Spleen (tissue), 11 donors: ENCODE results near the gene PTK6. TPM values are rescaled to one million over a fixed set of nuclear protein-coding genes. Genes with fewer than 3 reads are reported as not detected.

ENCODE experiments used
- DNase-seq: peaks from one replicate; pipeline ENCODE4 v3.0.0-alpha.2; 2020
- H3K27ac ChIP-seq, 8 donors: fragments of 200-600 bp; sonication (generic) in 7 of 8; 1 replicate in 4 of 8; 2 replicates in 4 of 8; pipeline versions ENCODE4 v1.5.0 to v1.8.0; 2016 to 2021; ENCODE audit warnings: inconsistent platforms in 4 of 8, mild to moderate bottlenecking in 4 of 8, moderate library complexity in 1 of 8
- H3K27me3 ChIP-seq, 7 donors: fragments of 200-600 bp; sonication (generic) in 6 of 7; replicated peaks in 1 of 7; 1 replicate in 4 of 7; 2 replicates in 3 of 7; pipeline versions ENCODE4 v1.5.0 to v1.8.0; 2016 to 2021; ENCODE audit warnings: inconsistent platforms in 3 of 7, mild to moderate bottlenecking in 1 of 7
- H3K36me3 ChIP-seq, 6 donors: fragments of 200-600 bp; sonication (generic) in 5 of 6; 1 replicate in 4 of 6; 2 replicates in 2 of 6; pipeline versions ENCODE4 v1.5.0 to v1.8.0; 2016 to 2021; ENCODE audit warnings: inconsistent platforms in 2 of 6
- H3K4me1 ChIP-seq, 6 donors: fragments of 200-600 bp; sonication (generic) in 5 of 6; 1 replicate in 3 of 6; 2 replicates in 3 of 6; pipeline versions ENCODE4 v1.5.0 to v1.8.0; 2016 to 2021; ENCODE audit warnings: inconsistent platforms in 3 of 6
- H3K4me3 ChIP-seq, 8 donors: fragments of 200-600 bp; sonication (generic) in 7 of 8; 1 replicate in 4 of 8; 2 replicates in 4 of 8; pipeline versions ENCODE4 v1.5.0 to v1.8.0; 2016 to 2021; ENCODE audit warnings: inconsistent platforms in 4 of 8, mild to moderate bottlenecking in 4 of 8, moderate library complexity in 2 of 8
- H3K9me3 ChIP-seq, 8 donors: fragments of 200-600 bp; sonication (generic) in 7 of 8; 1 replicate in 4 of 8; 2 replicates in 4 of 8; pipeline versions ENCODE4 v1.5.0 to v1.8.0; 2016 to 2021; ENCODE audit warnings: inconsistent platforms in 4 of 8
- POLR2A ChIP-seq, 3 donors: fragments of 450-650 bp; IDR thresholded peaks; one replicate each; pipeline ENCODE4 v1.5.1; 2017; ENCODE audit warnings: antibody characterized with exemption in 3 of 3, mild to moderate bottlenecking in 1 of 3
- POLR2AphosphoS5 ChIP-seq, 3 donors: sonication (generic); formaldehyde crosslinking; IDR thresholded peaks; one replicate each; pipeline ENCODE4 v1.5.1; 2017; ENCODE audit warnings: antibody characterized with exemption in 3 of 3
- WGBS, 5 donors: extraction: QIAGEN DNeasy Blood & Tissue Kit in 3 of 5; methylation state at CpG; one replicate each; pipeline versions ENCODE4 v1.1.5 to v1.1.7; 2013 to 2018; 5-methylcytosine and 5-hydroxymethylcytosine counted together
- intact Hi-C: fragments of 100-400 bp; cut with DNase I; formaldehyde crosslinking; loops from one replicate; pipeline ENCODE4 v1.15.0; 2023; ENCODE audit warnings: low total_unique reads
- polyA plus RNA-seq, 3 donors: library from polyadenylated mRNA; stranded (reverse); fragments of 200-250 nt; gene quantifications; one replicate each; pipeline ENCODE4 v1.2.1, GENCODE V29; 2013
- total RNA-seq, 7 donors: library from RNA; depleted of rRNA in 3 of 7; stranded (reverse); fragments of >200 nt in 3 of 7; fragmentation: NEBNext Ultra II Directional in 4 of 7; extraction: Animal tissue kit (Norgen Biotek cat#: 25700) in 4 of 7; gene quantifications; one replicate each; pipeline versions ENCODE4 v1.1.0 to v1.2.1, GENCODE V29; 2016 to 2021
- TF ChIP-seq, protein P1 (sequence below), 11 experiments: fragments of 200-600 bp in 7 of 11; fragments of 450-650 bp in 4 of 11; sonication (generic) in 4 of 11; IDR thresholded peaks in 8 of 11; conservative IDR thresholded peaks in 3 of 11; 1 replicate in 7 of 11; 2 replicates in 4 of 11; pipeline versions ENCODE4 v1.4.0 to v1.8.0; 2016 to 2021; ENCODE audit warnings: antibody characterized with exemption in 11 of 11, inconsistent platforms in 4 of 11, mild to moderate bottlenecking in 1 of 11
- donor health status: healthy with polysubstance abuse.
- donor health status: DM: no; HTN: no; CAD: no; lungs with moderate emphysema.
- donor health status: DM: no; HTN: no; CAD: no.
- donor health status: Bipolar disorder and iron deficiency.
- donor health status: healthy.
- donor health status: DM: no; HTN: no; CAD: no.
- donor health status: DM: yes; HTN: yes; CAD: no.

The PTK6 gene
- total and polyA plus RNA-seq, 10 donors, result 0.20 to 1.0 (median 0.71) TPM

DNA sequence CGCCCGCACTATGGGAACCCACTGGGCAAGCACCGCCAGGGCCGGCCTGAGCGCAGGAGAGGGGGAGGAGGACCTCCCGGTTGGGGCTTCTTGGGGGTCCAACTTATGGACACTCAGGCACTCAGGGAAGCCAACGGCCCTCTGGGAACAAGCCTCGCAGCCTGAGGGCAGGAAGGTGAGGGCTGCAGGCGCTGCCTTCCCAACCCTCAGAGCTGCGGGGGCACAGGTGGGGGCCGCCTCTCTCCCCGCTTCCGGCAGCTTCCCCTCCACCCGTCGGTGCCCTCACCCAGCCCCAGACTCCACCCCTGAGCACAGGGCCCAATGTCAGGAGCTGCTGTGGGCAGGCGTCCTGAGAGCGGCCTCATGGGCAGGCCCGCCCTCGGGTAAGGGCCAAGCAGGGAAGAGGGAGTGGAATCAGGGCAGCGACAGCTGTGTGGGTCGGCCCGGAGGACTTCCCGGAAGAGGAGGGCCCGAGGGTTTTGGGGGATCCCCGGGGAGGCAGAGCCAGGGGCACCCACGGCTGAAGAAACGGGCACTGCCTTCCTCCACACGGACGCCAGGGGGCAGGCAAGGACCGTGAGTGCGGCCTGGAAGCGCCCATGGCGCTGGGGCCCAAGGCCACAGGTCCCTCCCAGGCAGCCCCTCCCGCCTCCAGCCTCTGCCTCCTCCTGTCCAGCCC, 488 bp upstream of the PTK6 start:
- peak overlapping the region; percentile 3 to 67 (median 37) for H3K4me3 ChIP-seq
- H3K4me1 ChIP-seq, result peaks cover 17 to 81% (median 61%) of the 10 kb centered on the region in 6 donors
- peaks cover 0 to 16% (median 0%) of the 10 kb centered on the region in 7 donors for H3K27me3 ChIP-seq
- H3K9me3 ChIP-seq, result no peaks in the 10 kb centered on the region
- peak in 1 of 3 donors; percentile 44 for TF ChIP-seq POLR2A (IDR thresholded peaks at IDR 0.05)
- TF ChIP-seq, protein P1, sequence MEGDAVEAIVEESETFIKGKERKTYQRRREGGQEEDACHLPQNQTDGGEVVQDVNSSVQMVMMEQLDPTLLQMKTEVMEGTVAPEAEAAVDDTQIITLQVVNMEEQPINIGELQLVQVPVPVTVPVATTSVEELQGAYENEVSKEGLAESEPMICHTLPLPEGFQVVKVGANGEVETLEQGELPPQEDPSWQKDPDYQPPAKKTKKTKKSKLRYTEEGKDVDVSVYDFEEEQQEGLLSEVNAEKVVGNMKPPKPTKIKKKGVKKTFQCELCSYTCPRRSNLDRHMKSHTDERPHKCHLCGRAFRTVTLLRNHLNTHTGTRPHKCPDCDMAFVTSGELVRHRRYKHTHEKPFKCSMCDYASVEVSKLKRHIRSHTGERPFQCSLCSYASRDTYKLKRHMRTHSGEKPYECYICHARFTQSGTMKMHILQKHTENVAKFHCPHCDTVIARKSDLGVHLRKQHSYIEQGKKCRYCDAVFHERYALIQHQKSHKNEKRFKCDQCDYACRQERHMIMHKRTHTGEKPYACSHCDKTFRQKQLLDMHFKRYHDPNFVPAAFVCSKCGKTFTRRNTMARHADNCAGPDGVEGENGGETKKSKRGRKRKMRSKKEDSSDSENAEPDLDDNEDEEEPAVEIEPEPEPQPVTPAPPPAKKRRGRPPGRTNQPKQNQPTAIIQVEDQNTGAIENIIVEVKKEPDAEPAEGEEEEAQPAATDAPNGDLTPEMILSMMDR (IDR thresholded peaks at IDR 0.05 in 8 of 11, conservative IDR thresholded peaks at IDR 0.05 in 3 of 11), result peak; percentile 98 to 100 (median 99)
- TF ChIP-seq POLR2AphosphoS5 (IDR thresholded peaks at IDR 0.05), result peak; percentile 89 to 94 (median 90)
- H3K27ac ChIP-seq, result peak overlapping the region; percentile 67 to 89 (median 86)
- peak; percentile 98 for DNase-seq
- intact Hi-C loops, result loop anchor here (5.0 to 10.0 kb wide), 2 partner anchors 117 to 435 kb away; partner anchors contain the start of genes RTEL1 and STMN3
- WGBS, 5 donors, result 2 to 8% (median 6%) methylated on average over 24 to 34 of the region's 34 CpGs
- no peaks in the 10 kb centered on the region for H3K36me3 ChIP-seq

DNA sequence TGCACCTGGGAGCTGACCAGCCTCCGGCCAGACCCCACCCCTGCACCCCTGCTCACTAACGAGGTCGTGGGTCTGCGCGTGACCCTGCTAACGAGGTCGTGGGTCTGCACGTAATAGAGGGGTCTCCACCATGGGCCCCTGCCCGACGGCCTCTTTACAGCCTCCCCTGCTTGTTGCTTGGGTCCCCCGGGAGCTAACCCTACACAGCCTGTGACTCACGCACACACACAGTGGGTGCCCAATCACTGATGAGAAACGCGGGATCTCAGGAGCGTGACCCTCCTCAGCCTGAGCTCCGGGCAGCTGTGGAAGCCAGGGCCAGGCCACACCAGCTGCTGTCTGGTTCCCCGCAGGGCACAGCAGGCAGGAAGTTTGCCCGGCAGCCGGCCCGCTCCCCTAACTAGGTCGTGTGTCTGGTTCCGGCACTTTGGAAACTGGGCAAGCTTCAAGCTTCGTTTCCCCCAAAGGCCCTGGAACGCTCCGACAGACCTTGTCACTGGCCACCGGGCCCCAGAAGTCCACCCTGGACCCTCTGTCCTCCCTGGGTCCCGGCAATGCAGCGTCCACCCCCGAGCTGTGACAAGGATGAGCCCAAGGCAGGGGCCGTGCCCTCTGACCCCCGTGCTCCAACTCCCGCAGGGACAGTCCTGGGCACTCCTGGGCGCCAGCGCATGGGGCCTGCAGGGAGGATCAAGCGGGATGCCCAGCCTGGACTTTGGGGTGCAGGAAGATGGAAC, 767 bp downstream of the PTK6 start:
- peaks cover 0 to 17% (median 0%) of the 10 kb centered on the region in 7 donors for H3K27me3 ChIP-seq
- peak overlapping the region in 1 of 8 donors; percentile 67 for H3K4me3 ChIP-seq
- TF ChIP-seq, protein P1 (IDR thresholded peaks at IDR 0.05 in 8 of 11, conservative IDR thresholded peaks at IDR 0.05 in 3 of 11), result no peak
- peak; percentile 66 to 82 (median 71) for TF ChIP-seq POLR2AphosphoS5 (IDR thresholded peaks at IDR 0.05)
- WGBS, 5 donors, result 65 to 86% (median 72%) methylated on average over 18 to 35 of the region's 35 CpGs
- intact Hi-C loops, result loop anchor here (5.0 to 10.0 kb wide), 2 partner anchors 118 to 436 kb away; partner anchors contain the start of genes RTEL1 and STMN3
- peak; percentile 85 for DNase-seq
- no peaks in the 10 kb centered on the region for H3K36me3 ChIP-seq
- H3K4me1 ChIP-seq, result peaks cover 17 to 68% (median 49%) of the 10 kb centered on the region in 6 donors
- H3K9me3 ChIP-seq, result no peaks in the 10 kb centered on the region
- H3K27ac ChIP-seq, result peak overlapping the region in 5 of 8 donors; percentile 85 to 89 (median 87)

- no peak overlapping the region for H3K4me3 ChIP-seq
- TF ChIP-seq POLR2A (IDR thresholded peaks at IDR 0.05) (no peak), POLR2AphosphoS5 (IDR thresholded peaks at IDR 0.05) (peak in 1 of 3 donors; percentile 73)
- TF ChIP-seq, protein P1 (IDR thresholded peaks at IDR 0.05 in 8 of 11, conservative IDR thresholded peaks at IDR 0.05 in 3 of 11), result no peak
- peak; percentile 84 for DNase-seq
- 69 to 78% (median 69%) methylated on average over 43 to 49 of the region's 49 CpGs for WGBS, 5 donors
- H3K36me3 ChIP-seq, result no peaks in the 10 kb centered on the region
- peaks cover 17 to 56% (median 43%) of the 10 kb centered on the region in 6 donors for H3K4me1 ChIP-seq
- no peaks in the 10 kb centered on the region for H3K9me3 ChIP-seq
- peak overlapping the region in 1 of 8 donors; percentile 18 for H3K27ac ChIP-seq
- intact Hi-C loops, result loop anchor here (5.0 to 10.0 kb wide), 2 partner anchors 120 to 437 kb away; partner anchors contain the start of genes RTEL1 and STMN3
- H3K27me3 ChIP-seq, result peaks cover 0 to 24% (median 0%) of the 10 kb centered on the region in 7 donors
Measured at GRCh38 chr20:63534831-63535651, 2.1 kb downstream of the PTK6 start.
